Measurements from ENCODE around the gene RCBTB1.
"Not testable (repeated sequence)": the region's sequence is repeated elsewhere in the genome, so short reads cannot be mapped to it uniquely, and the experiment has no call there.

DNA sequence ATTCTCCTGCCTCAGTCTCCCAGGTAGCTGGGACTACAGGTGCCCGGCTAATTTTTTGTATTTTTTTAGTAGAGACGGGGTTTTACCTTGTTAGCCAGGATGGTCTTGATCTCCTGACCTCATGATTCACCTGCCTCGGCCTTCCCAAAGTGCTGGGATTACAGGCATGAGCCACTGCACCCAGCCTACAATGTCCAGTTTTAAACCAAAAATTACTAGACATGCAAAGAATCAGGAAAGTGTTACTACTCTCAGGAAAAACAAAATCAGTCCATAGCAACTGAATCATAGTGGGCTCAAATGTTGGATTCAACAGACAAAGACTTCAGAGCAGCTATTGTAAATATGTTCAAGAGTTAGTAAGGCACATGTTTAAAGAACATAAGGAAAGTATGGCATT is 26.7 kb upstream of the RCBTB1 start:
- TF ChIP-seq MYC (IDR thresholded peaks at IDR 0.05; ENCODE audit: insufficient read depth, insufficient read length, insufficient replicate concordance, low read length, severe bottlenecking); JUND (IDR thresholded peaks at IDR 0.05; ENCODE audit: low read depth, low read length); SP1 (IDR thresholded peaks at IDR 0.05; ENCODE audit: low read depth, low read length); HDAC2 (IDR thresholded peaks at IDR 0.05): not testable (repeated sequence)
- TF ChIP-seq, protein P1, sequence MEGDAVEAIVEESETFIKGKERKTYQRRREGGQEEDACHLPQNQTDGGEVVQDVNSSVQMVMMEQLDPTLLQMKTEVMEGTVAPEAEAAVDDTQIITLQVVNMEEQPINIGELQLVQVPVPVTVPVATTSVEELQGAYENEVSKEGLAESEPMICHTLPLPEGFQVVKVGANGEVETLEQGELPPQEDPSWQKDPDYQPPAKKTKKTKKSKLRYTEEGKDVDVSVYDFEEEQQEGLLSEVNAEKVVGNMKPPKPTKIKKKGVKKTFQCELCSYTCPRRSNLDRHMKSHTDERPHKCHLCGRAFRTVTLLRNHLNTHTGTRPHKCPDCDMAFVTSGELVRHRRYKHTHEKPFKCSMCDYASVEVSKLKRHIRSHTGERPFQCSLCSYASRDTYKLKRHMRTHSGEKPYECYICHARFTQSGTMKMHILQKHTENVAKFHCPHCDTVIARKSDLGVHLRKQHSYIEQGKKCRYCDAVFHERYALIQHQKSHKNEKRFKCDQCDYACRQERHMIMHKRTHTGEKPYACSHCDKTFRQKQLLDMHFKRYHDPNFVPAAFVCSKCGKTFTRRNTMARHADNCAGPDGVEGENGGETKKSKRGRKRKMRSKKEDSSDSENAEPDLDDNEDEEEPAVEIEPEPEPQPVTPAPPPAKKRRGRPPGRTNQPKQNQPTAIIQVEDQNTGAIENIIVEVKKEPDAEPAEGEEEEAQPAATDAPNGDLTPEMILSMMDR (IDR thresholded peaks at IDR 0.05 in 2 of 3, conservative IDR thresholded peaks at IDR 0.05 in 1 of 3; ENCODE audit: control insufficient read depth in 2 of 3, extremely low read depth in 1 of 3, insufficient read depth in 1 of 3, low read depth in 3 of 3, low read length in 3 of 3) = not testable (repeated sequence)

All from GM12878 (cell line).